ENCODE measurements around the gene ZNF415. TPM values are rescaled to one million over a fixed set of nuclear protein-coding genes. Genes with fewer than 3 reads are reported as not detected.

Gene ZNF415
- total RNA-seq, 4 donors from 2014 or later: 1.2 to 9.9 (median 2.6) TPM

GRCh38 chr19:53057904-53058580 lies 74.7 kb downstream of the ZNF415 start:
- no peak for DNase-seq
- TF ChIP-seq POLR2A (IDR thresholded peaks at IDR 0.05): no peak
- TF ChIP-seq, protein P1, sequence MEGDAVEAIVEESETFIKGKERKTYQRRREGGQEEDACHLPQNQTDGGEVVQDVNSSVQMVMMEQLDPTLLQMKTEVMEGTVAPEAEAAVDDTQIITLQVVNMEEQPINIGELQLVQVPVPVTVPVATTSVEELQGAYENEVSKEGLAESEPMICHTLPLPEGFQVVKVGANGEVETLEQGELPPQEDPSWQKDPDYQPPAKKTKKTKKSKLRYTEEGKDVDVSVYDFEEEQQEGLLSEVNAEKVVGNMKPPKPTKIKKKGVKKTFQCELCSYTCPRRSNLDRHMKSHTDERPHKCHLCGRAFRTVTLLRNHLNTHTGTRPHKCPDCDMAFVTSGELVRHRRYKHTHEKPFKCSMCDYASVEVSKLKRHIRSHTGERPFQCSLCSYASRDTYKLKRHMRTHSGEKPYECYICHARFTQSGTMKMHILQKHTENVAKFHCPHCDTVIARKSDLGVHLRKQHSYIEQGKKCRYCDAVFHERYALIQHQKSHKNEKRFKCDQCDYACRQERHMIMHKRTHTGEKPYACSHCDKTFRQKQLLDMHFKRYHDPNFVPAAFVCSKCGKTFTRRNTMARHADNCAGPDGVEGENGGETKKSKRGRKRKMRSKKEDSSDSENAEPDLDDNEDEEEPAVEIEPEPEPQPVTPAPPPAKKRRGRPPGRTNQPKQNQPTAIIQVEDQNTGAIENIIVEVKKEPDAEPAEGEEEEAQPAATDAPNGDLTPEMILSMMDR (IDR thresholded peaks at IDR 0.05): no peak
- Histone ChIP-seq H3K36me3 (no peaks in the 10 kb centered on the region), H3K4me1 (no peaks in the 10 kb centered on the region), H3K4me3 (no peak overlapping the region), H3K27me3 (no peaks in the 10 kb centered on the region), H3K9me3 (peaks cover 0 to 30% (median 15%) of the 10 kb centered on the region in 4 donors), H3K27ac (no peak overlapping the region)

Other genes starting within 250 kb of the ZNF415 start
- 10 to 100 TPM in 3 of 4 donors, 1 to 10 TPM in 1; 5.8 to 35.5 (median 17.8) TPM for gene ZNF320, start 235.3 kb downstream of the ZNF415 start, total RNA-seq
- gene ZNF888, start 209.5 kb downstream of the ZNF415 start, total RNA-seq: 1 to 10 TPM; 1.3 to 6.6 (median 5.3) TPM
- gene ZNF816, start 170.0 kb downstream of the ZNF415 start, total RNA-seq: 10 to 100 TPM in 3 of 4 donors, 1 to 10 TPM in 1; 6.1 to 17.4 (median 11.4) TPM
- not detected for gene ERVV-1, start 119.0 kb downstream of the ZNF415 start, total RNA-seq
- gene ERVV-2, start 88.2 kb downstream of the ZNF415 start, total RNA-seq: not detected
- 10 to 100 TPM; 37.3 to 93.2 (median 64.7) TPM for gene ZNF160, start 29.5 kb downstream of the ZNF415 start, total RNA-seq
- 10 to 100 TPM; 12.7 to 21.5 (median 16.1) TPM for gene ZNF347, start 26.1 kb upstream of the ZNF415 start, total RNA-seq
- 1 to 10 TPM in 3 of 4 donors, not detected in 1; 1.4 to 6.0 (median 5.8) TPM for gene ZNF665, start 60.4 kb upstream of the ZNF415 start, total RNA-seq
- gene ZNF677, start 122.0 kb upstream of the ZNF415 start, total RNA-seq: 10 to 100 TPM in 2 of 4 donors, 1 to 10 TPM in 2; 2.8 to 13.2 (median 7.2) TPM
- gene VN1R2, start 125.4 kb upstream of the ZNF415 start, total RNA-seq: not detected
- gene VN1R4, start 134.8 kb upstream of the ZNF415 start, total RNA-seq: not detected
- 1 to 10 TPM; 6.6 to 7.4 (median 6.9) TPM for gene ZNF845, start 200.8 kb upstream of the ZNF415 start, total RNA-seq
- gene ZNF525, start 232.8 kb upstream of the ZNF415 start, total RNA-seq: 10 to 100 TPM in 2 of 4 donors, 1 to 10 TPM in 2; 6.0 to 13.2 (median 10.3) TPM

Measured in Peyer's patch (tissue), 4 donors.